Glutamatergic neuron (in vitro differentiated cells): Measurements from ENCODE around the gene CCDC197. TPM values are rescaled to one million over a fixed set of nuclear protein-coding genes. Genes with fewer than 3 reads are reported as not detected.

Experiments
- DNase-seq: peaks from one replicate; pipeline ENCODE4 v3.0.0; 2022
- H3K27ac Mint-ChIP-seq: one replicate; pipeline ENCODE4 v1.8.0; 2020; ENCODE audit warnings: mild to moderate bottlenecking, mixed read lengths, inconsistent platforms; ENCODE audit not compliant: unreplicated experiment
- H3K27me3 Mint-ChIP-seq: one replicate; pipeline ENCODE4 v1.8.0; 2020; ENCODE audit warnings: mild to moderate bottlenecking, moderate library complexity, mixed read lengths, inconsistent platforms; ENCODE audit not compliant: unreplicated experiment
- H3K36me3 Mint-ChIP-seq: one replicate; pipeline ENCODE4 v1.8.0; 2020; ENCODE audit warnings: mild to moderate bottlenecking, mixed read lengths, inconsistent platforms; ENCODE audit not compliant: unreplicated experiment
- H3K4me1 Mint-ChIP-seq: one replicate; pipeline ENCODE4 v1.8.0; 2020; ENCODE audit warnings: mild to moderate bottlenecking, low read depth, mixed read lengths, inconsistent platforms; ENCODE audit not compliant: unreplicated experiment
- H3K4me3 Mint-ChIP-seq: one replicate; pipeline ENCODE4 v1.8.0; 2020; ENCODE audit warnings: mild to moderate bottlenecking, mixed read lengths, inconsistent platforms; ENCODE audit not compliant: unreplicated experiment
- H3K9me3 Mint-ChIP-seq: one replicate; pipeline ENCODE4 v1.8.0; 2020; ENCODE audit warnings: mild to moderate bottlenecking, moderate library complexity, mixed read lengths, inconsistent platforms; ENCODE audit not compliant: unreplicated experiment
- CTCF ChIP-seq: fragments of 200-600 bp; sonication (generic); IDR thresholded peaks from one replicate; pipeline ENCODE4 v1.5.0; 2021; ENCODE audit not compliant: partially characterized antibody, unreplicated experiment
- total RNA-seq: library from RNA; stranded (reverse); fragmentation: NEBNext Ultra II Directional; extraction: Animal tissue kit (Norgen Biotek cat#: 25700); gene quantifications from one replicate; pipeline ENCODE4 v1.2.1, GENCODE V29; 2021; ENCODE audit not compliant: unreplicated experiment

Gene CCDC197
- total RNA-seq, 1 donor from 2014 or later = not detected

GRCh38 chr14:93952829-93953228 is 44.3 kb upstream of the CCDC197 start:
- Mint-ChIP-seq H3K27me3 (peaks cover 17% of the 10 kb centered on the region), H3K4me3 (no peak overlapping the region), H3K4me1 (peaks cover 41% of the 10 kb centered on the region), H3K27ac (no peak overlapping the region), H3K9me3 (peaks cover 11% of the 10 kb centered on the region), H3K36me3 (no peaks in the 10 kb centered on the region)
- no peak for TF ChIP-seq CTCF
- no peak for DNase-seq

GRCh38 chr14:93953263-93953662 is 43.8 kb upstream of the CCDC197 start:
- peaks cover 17% of the 10 kb centered on the region for H3K27me3 Mint-ChIP-seq
- TF ChIP-seq CTCF = no peak
- H3K36me3 Mint-ChIP-seq = no peaks in the 10 kb centered on the region
- H3K4me3 Mint-ChIP-seq = no peak overlapping the region
- H3K4me1 Mint-ChIP-seq = peaks cover 43% of the 10 kb centered on the region
- H3K27ac Mint-ChIP-seq = no peak overlapping the region
- peaks cover 11% of the 10 kb centered on the region for H3K9me3 Mint-ChIP-seq
- no peak for DNase-seq

GRCh38 chr14:93953739-93954515 is 43.2 kb upstream of the CCDC197 start:
- H3K36me3 Mint-ChIP-seq = no peaks in the 10 kb centered on the region
- peaks cover 11% of the 10 kb centered on the region for H3K9me3 Mint-ChIP-seq
- no peak for TF ChIP-seq CTCF
- peaks cover 17% of the 10 kb centered on the region for H3K27me3 Mint-ChIP-seq
- peaks cover 45% of the 10 kb centered on the region for H3K4me1 Mint-ChIP-seq
- H3K27ac Mint-ChIP-seq = no peak overlapping the region
- DNase-seq = no peak
- no peak overlapping the region for H3K4me3 Mint-ChIP-seq

- Mint-ChIP-seq H3K4me3 (peak overlapping the region; percentile 23), H3K4me1 (peaks cover 44% of the 10 kb centered on the region), H3K27me3 (peaks cover 17% of the 10 kb centered on the region), H3K27ac (no peak overlapping the region), H3K9me3 (peaks cover 11% of the 10 kb centered on the region), H3K36me3 (no peaks in the 10 kb centered on the region)
- TF ChIP-seq CTCF = no peak
- no peak for DNase-seq
These were observed 42.6 kb upstream of the CCDC197 start for GRCh38 chr14:93954516-93954830.
